ENCODE results near the gene DDX1. TPM values are rescaled to one million over a fixed set of nuclear protein-coding genes. Genes with fewer than 3 reads are reported as not detected.

The DDX1 gene
- total and polyA plus RNA-seq, 10 of the 15 experiments (the other 5 are each of a cell fraction or from before 2014, with no cell fraction given): 53.2 to 134 (median 85.6) TPM

DNA sequence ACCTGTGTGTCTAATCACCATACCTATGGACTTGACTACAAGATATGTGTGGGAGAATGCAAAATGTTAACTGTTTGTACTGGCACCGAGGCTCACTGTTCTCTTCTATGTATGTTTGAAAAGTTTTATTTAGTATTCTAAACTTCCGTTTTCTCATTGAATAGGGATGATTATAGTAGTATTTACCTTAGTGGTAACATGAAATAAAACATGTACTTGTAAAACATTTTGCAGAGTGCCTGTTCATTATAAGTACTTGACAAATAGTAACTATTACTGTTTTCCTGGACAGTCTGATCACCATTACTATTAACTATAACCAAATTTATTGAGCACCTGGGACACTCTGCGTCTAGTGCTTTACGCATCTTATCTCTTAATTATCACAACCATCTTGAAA, 24.8 kb downstream of the DDX1 start:
- no peak overlapping the region for H3K4me2 ChIP-seq (ENCODE audit: control insufficient read depth, insufficient read depth)
- H3K4me3 ChIP-seq: no peak overlapping the region
- intact Hi-C loops (cut with micrococcal nuclease; ENCODE audit: unreplicated experiment) (no loop called here), in situ Hi-C loops (cut with MboI) (no loop called here)
- no peaks in the 10 kb centered on the region for H3K9me3 ChIP-seq (replicated peaks; ENCODE audit: control insufficient read depth, insufficient read depth, low read length)
- POLR2A ChIA-PET: no interaction called here
- WGBS (ENCODE audit: insufficient coverage, insufficient replicate concordance, low lambda C conversion rate, missing lambda C conversion rate): 98% methylated on average over 4 of the region's 4 CpGs
- CTCF ChIA-PET: no interaction called here
- H3K36me3 ChIP-seq (ENCODE audit: control insufficient read depth in 2 of 2, insufficient read depth in 2 of 2, low read length in 1 of 2): peaks cover 6 to 11% of the 10 kb centered on the region in 2 experiments; a peak in 3 of 4 replicates
- H3K27ac ChIP-seq (ENCODE audit: control insufficient read depth, insufficient read depth): no peak overlapping the region
- H3K4me1 ChIP-seq (ENCODE audit: control insufficient read depth, insufficient read depth, low read length): no peaks in the 10 kb centered on the region
- no TSS peak for BruUV-seq (replicated peaks)
- ATAC-seq: no peak
- H4K20me1 ChIP-seq (ENCODE audit: control insufficient read depth, insufficient read depth): no peaks in the 10 kb centered on the region
- no peak for DNase-seq (ENCODE audit: low read depth, low spot score)
- FAIRE-seq: no peak
- SMC1A ChIA-PET (ENCODE audit: uncharacterized antibody, unreplicated experiment): no interaction called here
- no peak overlapping the region for H2AFZ ChIP-seq (ENCODE audit: control insufficient read depth, low read depth, low read length)
- H3K27me3 ChIP-seq (replicated peaks in 1 of 2; ENCODE audit: control insufficient read depth in 2 of 2, insufficient read depth in 2 of 2, low read length in 1 of 2): no peaks in the 10 kb centered on the region
- RAD21 ChIA-PET (ENCODE audit: unreplicated experiment): no interaction called here
- H3K79me2 ChIP-seq (ENCODE audit: control insufficient read depth, insufficient read depth, low read length): no peaks in the 10 kb centered on the region
- H3K9ac ChIP-seq (ENCODE audit: control insufficient read depth, insufficient read depth, low read length): no peak overlapping the region
- no peak for TF ChIP-seq ZNF24 (IDR thresholded peaks at IDR 0.05)
- no peak for TF ChIP-seq FOXK2 (IDR thresholded peaks at IDR 0.05)
- TF ChIP-seq, protein P1, sequence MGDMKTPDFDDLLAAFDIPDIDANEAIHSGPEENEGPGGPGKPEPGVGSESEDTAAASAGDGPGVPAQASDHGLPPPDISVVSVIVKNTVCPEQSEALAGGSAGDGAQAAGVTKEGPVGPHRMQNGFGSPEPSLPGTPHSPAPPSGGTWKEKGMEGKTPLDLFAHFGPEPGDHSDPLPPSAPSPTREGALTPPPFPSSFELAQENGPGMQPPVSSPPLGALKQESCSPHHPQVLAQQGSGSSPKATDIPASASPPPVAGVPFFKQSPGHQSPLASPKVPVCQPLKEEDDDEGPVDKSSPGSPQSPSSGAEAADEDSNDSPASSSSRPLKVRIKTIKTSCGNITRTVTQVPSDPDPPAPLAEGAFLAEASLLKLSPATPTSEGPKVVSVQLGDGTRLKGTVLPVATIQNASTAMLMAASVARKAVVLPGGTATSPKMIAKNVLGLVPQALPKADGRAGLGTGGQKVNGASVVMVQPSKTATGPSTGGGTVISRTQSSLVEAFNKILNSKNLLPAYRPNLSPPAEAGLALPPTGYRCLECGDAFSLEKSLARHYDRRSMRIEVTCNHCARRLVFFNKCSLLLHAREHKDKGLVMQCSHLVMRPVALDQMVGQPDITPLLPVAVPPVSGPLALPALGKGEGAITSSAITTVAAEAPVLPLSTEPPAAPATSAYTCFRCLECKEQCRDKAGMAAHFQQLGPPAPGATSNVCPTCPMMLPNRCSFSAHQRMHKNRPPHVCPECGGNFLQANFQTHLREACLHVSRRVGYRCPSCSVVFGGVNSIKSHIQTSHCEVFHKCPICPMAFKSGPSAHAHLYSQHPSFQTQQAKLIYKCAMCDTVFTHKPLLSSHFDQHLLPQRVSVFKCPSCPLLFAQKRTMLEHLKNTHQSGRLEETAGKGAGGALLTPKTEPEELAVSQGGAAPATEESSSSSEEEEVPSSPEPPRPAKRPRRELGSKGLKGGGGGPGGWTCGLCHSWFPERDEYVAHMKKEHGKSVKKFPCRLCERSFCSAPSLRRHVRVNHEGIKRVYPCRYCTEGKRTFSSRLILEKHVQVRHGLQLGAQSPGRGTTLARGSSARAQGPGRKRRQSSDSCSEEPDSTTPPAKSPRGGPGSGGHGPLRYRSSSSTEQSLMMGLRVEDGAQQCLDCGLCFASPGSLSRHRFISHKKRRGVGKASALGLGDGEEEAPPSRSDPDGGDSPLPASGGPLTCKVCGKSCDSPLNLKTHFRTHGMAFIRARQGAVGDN (IDR thresholded peaks at IDR 0.05): no peak
- no peak for TF ChIP-seq SP1 (IDR thresholded peaks at IDR 0.05; ENCODE audit: low read depth, low read length)
- TF ChIP-seq, protein P2, sequence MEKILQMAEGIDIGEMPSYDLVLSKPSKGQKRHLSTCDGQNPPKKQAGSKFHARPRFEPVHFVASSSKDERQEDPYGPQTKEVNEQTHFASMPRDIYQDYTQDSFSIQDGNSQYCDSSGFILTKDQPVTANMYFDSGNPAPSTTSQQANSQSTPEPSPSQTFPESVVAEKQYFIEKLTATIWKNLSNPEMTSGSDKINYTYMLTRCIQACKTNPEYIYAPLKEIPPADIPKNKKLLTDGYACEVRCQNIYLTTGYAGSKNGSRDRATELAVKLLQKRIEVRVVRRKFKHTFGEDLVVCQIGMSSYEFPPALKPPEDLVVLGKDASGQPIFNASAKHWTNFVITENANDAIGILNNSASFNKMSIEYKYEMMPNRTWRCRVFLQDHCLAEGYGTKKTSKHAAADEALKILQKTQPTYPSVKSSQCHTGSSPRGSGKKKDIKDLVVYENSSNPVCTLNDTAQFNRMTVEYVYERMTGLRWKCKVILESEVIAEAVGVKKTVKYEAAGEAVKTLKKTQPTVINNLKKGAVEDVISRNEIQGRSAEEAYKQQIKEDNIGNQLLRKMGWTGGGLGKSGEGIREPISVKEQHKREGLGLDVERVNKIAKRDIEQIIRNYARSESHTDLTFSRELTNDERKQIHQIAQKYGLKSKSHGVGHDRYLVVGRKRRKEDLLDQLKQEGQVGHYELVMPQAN (conservative IDR thresholded peaks at IDR 0.05): no peak
- TF ChIP-seq, protein P3, sequence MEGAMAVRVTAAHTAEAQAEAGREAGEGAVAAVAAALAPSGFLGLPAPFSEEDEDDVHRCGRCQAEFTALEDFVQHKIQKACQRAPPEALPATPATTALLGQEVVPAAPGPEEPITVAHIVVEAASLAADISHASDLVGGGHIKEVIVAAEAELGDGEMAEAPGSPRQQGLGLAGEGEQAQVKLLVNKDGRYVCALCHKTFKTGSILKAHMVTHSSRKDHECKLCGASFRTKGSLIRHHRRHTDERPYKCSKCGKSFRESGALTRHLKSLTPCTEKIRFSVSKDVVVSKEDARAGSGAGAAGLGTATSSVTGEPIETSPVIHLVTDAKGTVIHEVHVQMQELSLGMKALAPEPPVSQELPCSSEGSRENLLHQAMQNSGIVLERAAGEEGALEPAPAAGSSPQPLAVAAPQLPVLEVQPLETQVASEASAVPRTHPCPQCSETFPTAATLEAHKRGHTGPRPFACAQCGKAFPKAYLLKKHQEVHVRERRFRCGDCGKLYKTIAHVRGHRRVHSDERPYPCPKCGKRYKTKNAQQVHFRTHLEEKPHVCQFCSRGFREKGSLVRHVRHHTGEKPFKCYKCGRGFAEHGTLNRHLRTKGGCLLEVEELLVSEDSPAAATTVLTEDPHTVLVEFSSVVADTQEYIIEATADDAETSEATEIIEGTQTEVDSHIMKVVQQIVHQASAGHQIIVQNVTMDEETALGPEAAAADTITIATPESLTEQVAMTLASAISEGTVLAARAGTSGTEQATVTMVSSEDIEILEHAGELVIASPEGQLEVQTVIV (IDR thresholded peaks at IDR 0.05; ENCODE audit: borderline replicate concordance, partially characterized antibody): no peak
- TF ChIP-seq, protein P4, sequence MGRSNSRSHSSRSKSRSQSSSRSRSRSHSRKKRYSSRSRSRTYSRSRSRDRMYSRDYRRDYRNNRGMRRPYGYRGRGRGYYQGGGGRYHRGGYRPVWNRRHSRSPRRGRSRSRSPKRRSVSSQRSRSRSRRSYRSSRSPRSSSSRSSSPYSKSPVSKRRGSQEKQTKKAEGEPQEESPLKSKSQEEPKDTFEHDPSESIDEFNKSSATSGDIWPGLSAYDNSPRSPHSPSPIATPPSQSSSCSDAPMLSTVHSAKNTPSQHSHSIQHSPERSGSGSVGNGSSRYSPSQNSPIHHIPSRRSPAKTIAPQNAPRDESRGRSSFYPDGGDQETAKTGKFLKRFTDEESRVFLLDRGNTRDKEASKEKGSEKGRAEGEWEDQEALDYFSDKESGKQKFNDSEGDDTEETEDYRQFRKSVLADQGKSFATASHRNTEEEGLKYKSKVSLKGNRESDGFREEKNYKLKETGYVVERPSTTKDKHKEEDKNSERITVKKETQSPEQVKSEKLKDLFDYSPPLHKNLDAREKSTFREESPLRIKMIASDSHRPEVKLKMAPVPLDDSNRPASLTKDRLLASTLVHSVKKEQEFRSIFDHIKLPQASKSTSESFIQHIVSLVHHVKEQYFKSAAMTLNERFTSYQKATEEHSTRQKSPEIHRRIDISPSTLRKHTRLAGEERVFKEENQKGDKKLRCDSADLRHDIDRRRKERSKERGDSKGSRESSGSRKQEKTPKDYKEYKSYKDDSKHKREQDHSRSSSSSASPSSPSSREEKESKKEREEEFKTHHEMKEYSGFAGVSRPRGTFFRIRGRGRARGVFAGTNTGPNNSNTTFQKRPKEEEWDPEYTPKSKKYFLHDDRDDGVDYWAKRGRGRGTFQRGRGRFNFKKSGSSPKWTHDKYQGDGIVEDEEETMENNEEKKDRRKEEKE (IDR thresholded peaks at IDR 0.05): no peak
- TF ChIP-seq STAT1 (conservative IDR thresholded peaks at IDR 0.05): no peak
- TF ChIP-seq RELA (IDR thresholded peaks at IDR 0.05; ENCODE audit: borderline replicate concordance, partially characterized antibody): no peak
- no peak for TF ChIP-seq HDAC2 (IDR thresholded peaks at IDR 0.05)
- TF ChIP-seq ZBED1 (IDR thresholded peaks at IDR 0.05; ENCODE audit: borderline replicate concordance): no peak
- no peak for TF ChIP-seq EP300 (IDR thresholded peaks at IDR 0.05; ENCODE audit: borderline replicate concordance in 1 of 2, control insufficient read depth in 1 of 2, low read depth in 2 of 2, low read length in 2 of 2)
